HCT116 (cell line): ENCODE data around the gene ELFN2.

Experiments used
- ATF3 ChIP-seq: IDR thresholded peaks from 2 replicates; pipeline ENCODE4 v1.6.1; 2012
- CTCF ChIP-seq, 3 experiments: fragments of 200-600 bp in 1 of 3; sonication (generic) in 1 of 3; IDR thresholded peaks in 2 of 3; conservative IDR thresholded peaks in 1 of 3; 2 replicates each; pipeline ENCODE4 v1.5.1; 2012 to 2017; ENCODE audit warnings: low read depth in 2 of 3, low read length in 2 of 3, antibody characterized with exemption in 1 of 3, borderline replicate concordance in 1 of 3, control low read depth in 1 of 3, mild to moderate bottlenecking in 1 of 3, mixed read lengths in 1 of 3, mixed run types in 1 of 3, moderate library complexity in 1 of 3; ENCODE audit not compliant: insufficient read depth in 1 of 3
- JUND ChIP-seq: IDR thresholded peaks from 2 replicates; pipeline ENCODE4 v1.6.1; 2012
- POLR2A ChIP-seq: IDR thresholded peaks from 2 replicates; pipeline ENCODE4 v1.7.0; 2011; ENCODE audit warnings: borderline replicate concordance; ENCODE audit not compliant: insufficient read depth, insufficient read length; ENCODE audit errors: extremely low read depth
- POLR2AphosphoS5 ChIP-seq: IDR thresholded peaks from 2 replicates; pipeline ENCODE4 v1.6.1; 2011; ENCODE audit warnings: mild to moderate bottlenecking, low read depth, low read length, moderate library complexity
- RAD21 ChIP-seq: IDR thresholded peaks from 2 replicates; pipeline ENCODE4 v1.6.1; 2012; ENCODE audit warnings: low read depth, mild to moderate bottlenecking
- REST ChIP-seq: IDR thresholded peaks from 2 replicates; pipeline ENCODE4 v1.6.1; 2012; ENCODE audit warnings: low read depth
- SIN3A ChIP-seq: IDR thresholded peaks from 2 replicates; pipeline ENCODE4 v1.6.1; 2012; ENCODE audit warnings: low read depth
- YY1 ChIP-seq: IDR thresholded peaks from 2 replicates; pipeline ENCODE4 v1.6.1; 2011; ENCODE audit warnings: low read length, low read depth, moderate library complexity, mild to moderate bottlenecking; ENCODE audit not compliant: insufficient replicate concordance; ENCODE audit errors: extremely low read depth
- ZBTB33 ChIP-seq: IDR thresholded peaks from 2 replicates; pipeline ENCODE4 v1.6.1; 2011; ENCODE audit warnings: mild to moderate bottlenecking, low read length, moderate library complexity; ENCODE audit not compliant: insufficient replicate concordance; ENCODE audit errors: extremely low read depth

- 0 out of 6 replicates have a peak, but pooled peaks of 1 of the 3 experiments have one; percentile 22 for TF ChIP-seq CTCF (IDR thresholded peaks at IDR 0.05 in 2 of 3, conservative IDR thresholded peaks at IDR 0.05 in 1 of 3; ENCODE audit: borderline replicate concordance in 1 of 3, insufficient read depth in 1 of 3, low read depth in 2 of 3, low read length in 2 of 3)
- TF ChIP-seq RAD21, result no peak
- no peak for TF ChIP-seq REST
- TF ChIP-seq YY1, result no peak
- no peak for TF ChIP-seq POLR2A
- TF ChIP-seq ZBTB33, result peak; percentile 25
- peak; percentile 22 for TF ChIP-seq POLR2AphosphoS5
- TF ChIP-seq ATF3, result no peak
- TF ChIP-seq JUND, result no peak
- no peak for TF ChIP-seq SIN3A
Observed at GRCh38 chr22:37329238-37330140, 97.8 kb downstream of the ELFN2 start.
